ENCODE measurements around the gene SLC25A28.

SLC25A28 gene

GRCh38 chr10:99619851-99620710, at the start of gene SLC25A28:
SLC25A28 (minus strand) TSS chr10:99620439; CDS start chr10:99620335, 104 bp downstream.
- peak within 1 kb of the TSS; percentile 87 for H3K4me3 ChIP-seq (ENCODE audit: low read length)
- TF ChIP-seq CTCF (IDR thresholded peaks at IDR 0.05; ENCODE audit: insufficient read depth, low read depth, low read length, missing control alignments), result no peak
- peak; percentile 100 for DNase-seq (ENCODE audit: low read depth)

GRCh38 chr10:99667108-99667751, 47.0 kb upstream of the SLC25A28 start:
- no peak for TF ChIP-seq CTCF (IDR thresholded peaks at IDR 0.05; ENCODE audit: insufficient read depth, low read depth, low read length, missing control alignments)
- peak; percentile 87 for DNase-seq (ENCODE audit: low read depth)
- no peak overlapping the region for H3K4me3 ChIP-seq (ENCODE audit: low read length)

DNA sequence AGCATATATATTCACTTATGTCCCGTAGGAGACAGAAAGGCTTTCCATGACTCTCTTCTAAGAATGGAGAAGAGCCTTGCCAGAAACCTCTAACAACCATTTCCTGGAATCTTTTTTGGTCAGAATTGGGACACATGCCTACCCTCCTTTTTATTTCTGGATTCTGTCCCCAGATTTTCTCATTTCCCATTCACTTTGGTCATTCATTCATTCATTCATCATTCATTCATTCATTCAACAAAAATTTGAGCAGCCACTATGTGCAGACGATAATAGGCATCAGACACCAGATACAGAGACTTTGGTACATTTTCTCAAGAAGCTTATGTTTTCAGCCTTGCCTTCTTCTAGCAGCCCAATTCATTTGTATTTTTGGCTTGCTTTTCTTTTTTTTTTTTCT, 45.1 kb upstream of the SLC25A28 start:
- no peak overlapping the region for H3K4me3 ChIP-seq (ENCODE audit: low read length)
- no peak for TF ChIP-seq CTCF (IDR thresholded peaks at IDR 0.05; ENCODE audit: insufficient read depth, low read depth, low read length, missing control alignments)
- DNase-seq (ENCODE audit: low read depth), result no peak

DNA sequence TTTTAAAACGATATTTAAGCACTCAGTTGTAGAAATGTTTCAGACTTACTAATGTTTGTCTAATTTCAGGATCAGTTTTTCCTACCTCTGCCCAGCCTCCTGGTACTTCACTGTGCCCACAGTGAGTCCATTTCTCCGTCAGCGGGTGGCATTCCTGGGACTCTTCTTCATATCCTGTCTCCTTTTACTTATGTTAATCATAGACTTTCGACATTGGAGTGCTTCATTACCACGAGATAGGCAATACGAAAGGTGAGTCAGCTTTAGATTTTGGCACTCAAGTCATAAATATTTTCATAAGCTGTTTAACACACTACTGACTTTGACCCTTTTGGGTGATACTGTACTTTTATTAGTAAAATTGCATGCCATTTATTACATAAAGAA, 41.1 kb upstream of the SLC25A28 start:
- DNase-seq (ENCODE audit: low read depth), result peak; percentile 97
- TF ChIP-seq CTCF (IDR thresholded peaks at IDR 0.05; ENCODE audit: insufficient read depth, low read depth, low read length, missing control alignments), result no peak
- peak overlapping the region; percentile 1 for H3K4me3 ChIP-seq (ENCODE audit: low read length)

DNA sequence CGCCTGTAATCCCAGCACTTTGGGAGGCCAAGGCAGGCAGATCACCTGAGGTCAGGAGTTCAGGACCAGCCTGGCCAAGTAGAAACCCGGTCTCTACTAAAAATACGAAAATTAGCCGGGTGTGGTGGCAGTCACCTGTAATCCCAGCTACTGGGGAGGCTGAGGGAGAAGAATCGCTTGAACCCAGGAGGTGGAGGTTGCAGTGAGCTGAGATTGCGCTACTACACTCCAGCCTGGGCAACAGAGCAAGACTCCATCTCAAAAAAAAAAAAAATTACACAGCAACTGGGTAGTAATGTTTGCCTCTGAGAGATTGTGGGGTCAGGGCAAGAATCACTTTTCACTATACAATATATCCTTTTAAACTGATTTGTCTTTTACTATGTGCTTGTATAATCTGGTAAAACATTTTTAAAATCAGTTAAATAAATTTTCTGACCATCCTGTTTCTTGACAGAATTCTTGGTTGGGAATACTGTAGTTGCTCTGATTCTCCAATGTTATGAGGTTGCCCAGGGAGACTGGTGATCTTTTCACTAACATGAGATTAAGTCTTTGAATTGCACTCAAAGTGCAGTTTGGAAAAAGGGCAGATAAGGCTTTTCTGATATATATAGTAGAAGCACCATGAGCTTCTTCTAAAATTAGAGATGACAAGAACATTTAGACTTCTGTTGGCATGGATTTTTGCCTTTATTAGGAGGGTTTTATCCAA, 40.6 kb upstream of the SLC25A28 start:
- H3K4me3 ChIP-seq (ENCODE audit: low read length), result peak overlapping the region; percentile 1
- TF ChIP-seq CTCF (IDR thresholded peaks at IDR 0.05; ENCODE audit: insufficient read depth, low read depth, low read length, missing control alignments), result no peak
- DNase-seq (ENCODE audit: low read depth), result no peak

DNA sequence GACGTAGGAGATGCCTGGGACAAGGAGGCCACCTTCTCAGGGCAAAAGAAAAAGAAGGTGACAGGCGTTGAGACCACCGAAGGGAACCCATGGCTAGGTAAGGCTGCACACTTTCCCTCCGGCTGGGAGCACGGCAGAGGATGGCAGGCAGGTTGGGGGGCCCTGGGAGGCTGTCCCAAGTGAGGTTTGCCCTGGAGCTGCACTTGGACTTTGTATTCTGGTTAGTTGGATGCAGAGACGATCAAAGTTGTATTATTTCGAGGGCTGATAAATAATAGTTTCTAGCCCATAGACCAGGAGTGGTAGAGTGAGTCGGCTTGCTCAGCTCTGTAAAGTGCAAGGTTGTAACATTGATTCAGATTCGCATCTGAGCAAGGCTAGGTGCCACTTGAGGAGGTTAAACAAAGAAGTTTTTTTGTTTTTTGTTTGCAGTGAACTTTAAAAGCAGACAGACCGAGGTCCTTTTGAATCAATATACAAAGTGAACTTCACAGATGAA, 39.7 kb upstream of the SLC25A28 start:
- peak overlapping the region; percentile 53 for H3K4me3 ChIP-seq (ENCODE audit: low read length)
- peak; percentile 28 for DNase-seq (ENCODE audit: low read depth)
- no peak for TF ChIP-seq CTCF (IDR thresholded peaks at IDR 0.05; ENCODE audit: insufficient read depth, low read depth, low read length, missing control alignments)
